K562 (cell line): Measurements from ENCODE around the gene ADD1. TPM values are rescaled to one million over a fixed set of nuclear protein-coding genes. Genes with fewer than 3 reads are reported as not detected.

Experiments used
- C11orf30 ChIP-seq: fragments of 450-650 bp; IDR thresholded peaks from 2 replicates; pipeline ENCODE4 v1.6.1; 2016; ENCODE audit warnings: low read depth, mild to moderate bottlenecking
- E2F3 ChIP-seq: fragments of 250-450 bp; sonication (Bioruptor Pico); IDR thresholded peaks from 2 replicates; pipeline ENCODE4 v1.4.0; 2020; ENCODE audit warnings: mild to moderate bottlenecking
- GABPA ChIP-seq: fragments of 200-800 bp; sonication (Bioruptor generic); conservative IDR thresholded peaks from 2 replicates; pipeline ENCODE4 v1.6.1; 2016; ENCODE audit warnings: low read depth, missing genetic modification characterization, missing compliant biosample characterization
- GATAD2A ChIP-seq: fragments of 450-650 bp; IDR thresholded peaks from 2 replicates; pipeline ENCODE4 v1.6.1; 2017
- HIVEP1 ChIP-seq: fragments of 250-450 bp; sonication (Bioruptor Pico); IDR thresholded peaks from 2 replicates; pipeline ENCODE4 v1.4.0; 2020; ENCODE audit warnings: mild to moderate bottlenecking
- IRF1 ChIP-seq: sonication (generic); formaldehyde crosslinking; IDR thresholded peaks from 2 replicates; pipeline ENCODE4 v1.8.0; 2022; ENCODE audit warnings: missing genetic modification reagents, mild to moderate bottlenecking, borderline replicate concordance
- LCOR ChIP-seq: sonication (generic); formaldehyde crosslinking; IDR thresholded peaks from 2 replicates; pipeline ENCODE4 v1.8.0; 2022; ENCODE audit warnings: mild to moderate bottlenecking, missing genetic modification reagents
- NCOA2 ChIP-seq, 2 experiments: fragments of 450-650 bp; IDR thresholded peaks; 2 replicates each; pipeline ENCODE4 v1.6.1; 2018; ENCODE audit warnings: mild to moderate bottlenecking in 2 of 2, moderate library complexity in 1 of 2; ENCODE audit not compliant: partially characterized antibody in 2 of 2
- NFE2 ChIP-seq: IDR thresholded peaks from 2 replicates; pipeline ENCODE4 v1.6.1; 2014; ENCODE audit warnings: antibody characterized with exemption, low read depth
- PCBP2 ChIP-seq: fragments of 200-400 bp; formaldehyde crosslinking; IDR thresholded peaks from 2 replicates; pipeline ENCODE4 v1.6.1; 2018; ENCODE audit warnings: low read length, low read depth, mild to moderate bottlenecking, moderate library complexity; ENCODE audit not compliant: poor library complexity, severe bottlenecking
- POLR2G ChIP-seq: fragments of 200-400 bp; formaldehyde crosslinking; IDR thresholded peaks from 2 replicates; pipeline ENCODE4 v1.6.1; 2017; ENCODE audit warnings: low read depth, mild to moderate bottlenecking, antibody characterized with exemption, low read length, moderate library complexity
- RBFOX2 ChIP-seq: fragments of 200-400 bp; formaldehyde crosslinking; IDR thresholded peaks from 2 replicates; pipeline ENCODE4 v1.6.1; 2017; ENCODE audit warnings: low read depth, mild to moderate bottlenecking, low read length, moderate library complexity
- SNIP1 ChIP-seq: fragments of 450-650 bp; IDR thresholded peaks from 2 replicates; pipeline ENCODE4 v1.7.1; 2017; ENCODE audit warnings: low read depth, mild to moderate bottlenecking
- SNRNP70 ChIP-seq: fragments of 200-400 bp; formaldehyde crosslinking; optimal IDR thresholded peaks from 2 replicates; pipeline ENCODE3; 2017; ENCODE audit warnings: low read depth, low read length
- ZBTB33 ChIP-seq: sonication (generic); formaldehyde crosslinking; IDR thresholded peaks from 2 replicates; pipeline ENCODE4 v1.8.1; 2023; ENCODE audit warnings: mild to moderate bottlenecking, missing genetic modification reagents
- ZNF133 ChIP-seq: fragments of 250-450 bp; sonication (Bioruptor Pico); IDR thresholded peaks from 2 replicates; pipeline ENCODE4 v1.4.0; 2020; ENCODE audit warnings: mild to moderate bottlenecking
- ZNF263 ChIP-seq: sonication (generic); formaldehyde crosslinking; IDR thresholded peaks from 2 replicates; pipeline ENCODE4 v1.8.0; 2022; ENCODE audit warnings: mild to moderate bottlenecking, missing genetic modification reagents, borderline replicate concordance
- polyA plus RNA-seq, 8 experiments: library from polyadenylated mRNA; depleted of rRNA in 4 of 8; stranded (reverse) in 5 of 8; unstranded in 3 of 8; fragments of >200 nt; fragmentation: Nextera tagmentation in 2 of 8; fragmentation: Illumina TruSeq in 1 of 8; extraction: Ambion mirVana in 2 of 8; extraction: Trizol in 1 of 8; gene quantifications; 2 replicates each; pipeline versions ENCODE4 v1.2.1 to v1.2.3, GENCODE V29; 2011 to 2014; ENCODE audit warnings: inconsistent platforms in 1 of 8, missing spikeins in 1 of 8
- total RNA-seq, 7 experiments: library from RNA; depleted of rRNA in 6 of 7; stranded (reverse); fragments of >200 nt in 6 of 7; fragmentation: Illumina TruSeq in 2 of 7; extraction: Trizol in 2 of 7; gene quantifications; 2 replicates each; pipeline versions ENCODE4 v1.2.1 to v1.2.3, GENCODE V29; 2011 to 2021; ENCODE audit warnings: low replicate concordance in 1 of 7
- TF ChIP-seq, protein P1 (sequence below): fragments of 450-650 bp; IDR thresholded peaks from 2 replicates; pipeline ENCODE4 v1.6.1; 2018; ENCODE audit not compliant: partially characterized antibody

Gene ADD1
- total and polyA plus RNA-seq, 9 of the 15 experiments (the other 6 are each of a cell fraction or from before 2014, with no cell fraction given): 17.5 to 153 (median 74.0) TPM

DNA sequence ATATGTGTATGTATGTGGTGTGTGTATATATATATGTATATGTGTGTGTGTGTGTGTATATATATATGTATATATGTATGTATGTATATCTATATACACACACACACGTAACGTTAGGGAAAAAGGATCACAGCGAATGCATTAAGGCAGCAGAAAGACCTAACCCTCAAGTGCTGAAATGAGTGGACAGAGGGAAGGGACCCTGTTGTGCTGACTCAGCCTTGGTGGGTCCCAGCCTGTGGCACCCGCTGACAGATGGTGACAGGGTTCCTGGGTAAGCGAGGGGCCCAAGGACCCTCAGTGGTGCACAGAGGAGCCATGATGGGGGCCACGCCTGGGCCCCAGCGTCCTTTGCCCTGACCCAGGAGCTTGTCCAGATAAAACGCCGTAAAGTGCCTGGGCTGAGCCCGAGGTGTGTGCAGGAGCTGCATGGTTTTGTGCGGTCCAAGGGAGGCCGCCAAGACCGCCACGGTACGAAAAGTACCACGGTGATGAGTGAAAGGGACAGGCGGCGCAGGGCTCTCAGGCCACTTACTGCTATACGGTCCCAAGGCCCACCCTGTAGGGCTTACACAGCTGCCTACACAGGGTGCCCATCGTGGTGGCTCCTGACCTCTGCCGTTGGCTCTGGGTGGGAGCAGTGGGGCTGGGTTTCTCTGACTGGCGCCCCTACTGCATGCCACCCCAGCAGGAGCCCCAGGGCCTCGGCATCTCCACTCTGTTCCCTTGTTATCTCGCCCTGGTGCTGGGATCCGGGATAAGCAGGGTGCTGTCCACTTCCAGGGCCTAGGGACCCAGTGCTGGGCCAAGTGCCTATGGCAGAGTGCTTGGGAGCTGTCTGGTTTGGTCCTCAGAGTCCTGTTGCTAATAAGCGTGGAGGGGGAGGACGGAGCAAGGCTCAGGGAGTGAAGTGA lies 40.8 kb upstream of the ADD1 start (continued):
- peak; percentile 56 for TF ChIP-seq C11orf30
- TF ChIP-seq GATAD2A: no peak
- no peak for TF ChIP-seq PCBP2
- TF ChIP-seq SNIP1: no peak
- no peak for TF ChIP-seq ZNF263 (CRISPR knock-in tag)
- TF ChIP-seq ZBTB33 (CRISPR knock-in tag): peak; percentile 67
- no peak for TF ChIP-seq GABPA (tag)
- TF ChIP-seq, protein P1, sequence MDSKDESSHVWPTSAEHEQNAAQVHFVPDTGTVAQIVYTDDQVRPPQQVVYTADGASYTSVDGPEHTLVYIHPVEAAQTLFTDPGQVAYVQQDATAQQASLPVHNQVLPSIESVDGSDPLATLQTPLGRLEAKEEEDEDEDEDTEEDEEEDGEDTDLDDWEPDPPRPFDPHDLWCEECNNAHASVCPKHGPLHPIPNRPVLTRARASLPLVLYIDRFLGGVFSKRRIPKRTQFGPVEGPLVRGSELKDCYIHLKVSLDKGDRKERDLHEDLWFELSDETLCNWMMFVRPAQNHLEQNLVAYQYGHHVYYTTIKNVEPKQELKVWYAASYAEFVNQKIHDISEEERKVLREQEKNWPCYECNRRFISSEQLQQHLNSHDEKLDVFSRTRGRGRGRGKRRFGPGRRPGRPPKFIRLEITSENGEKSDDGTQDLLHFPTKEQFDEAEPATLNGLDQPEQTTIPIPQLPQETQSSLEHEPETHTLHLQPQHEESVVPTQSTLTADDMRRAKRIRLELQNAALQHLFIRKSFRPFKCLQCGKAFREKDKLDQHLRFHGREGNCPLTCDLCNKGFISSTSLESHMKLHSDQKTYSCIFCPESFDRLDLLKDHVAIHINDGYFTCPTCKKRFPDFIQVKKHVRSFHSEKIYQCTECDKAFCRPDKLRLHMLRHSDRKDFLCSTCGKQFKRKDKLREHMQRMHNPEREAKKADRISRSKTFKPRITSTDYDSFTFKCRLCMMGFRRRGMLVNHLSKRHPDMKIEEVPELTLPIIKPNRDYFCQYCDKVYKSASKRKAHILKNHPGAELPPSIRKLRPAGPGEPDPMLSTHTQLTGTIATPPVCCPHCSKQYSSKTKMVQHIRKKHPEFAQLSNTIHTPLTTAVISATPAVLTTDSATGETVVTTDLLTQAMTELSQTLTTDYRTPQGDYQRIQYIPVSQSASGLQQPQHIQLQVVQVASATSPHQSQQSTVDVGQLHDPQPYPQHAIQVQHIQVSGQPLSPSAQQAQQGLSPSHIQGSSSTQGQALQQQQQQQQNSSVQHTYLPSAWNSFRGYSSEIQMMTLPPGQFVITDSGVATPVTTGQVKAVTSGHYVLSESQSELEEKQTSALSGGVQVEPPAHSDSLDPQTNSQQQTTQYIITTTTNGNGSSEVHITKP: no peak
- no peak for TF ChIP-seq E2F3 (CRISPR knock-in tag)
- TF ChIP-seq NCOA2 (IDR thresholded peaks at IDR 0.05; ENCODE audit: partially characterized antibody in 2 of 2): no peak
- TF ChIP-seq RBFOX2: 0 out of 2 replicates have a peak, but pooled peaks have one; percentile 33
- no peak for TF ChIP-seq NFE2
- no peak for TF ChIP-seq LCOR (CRISPR knock-in tag)
- no peak for TF ChIP-seq HIVEP1
- no peak for TF ChIP-seq SNRNP70
- TF ChIP-seq POLR2G: peak; percentile 41; the same call in 1 of the 2 replicates
- TF ChIP-seq ZNF133: no peak
- TF ChIP-seq IRF1 (CRISPR knock-in tag): no peak
